ENCODE data around the gene PTPRN2. TPM values are rescaled to one million over a fixed set of nuclear protein-coding genes. Genes with fewer than 3 reads are reported as not detected.

Gene PTPRN2
- total RNA-seq, 1 experiment from 2014 or later = not detected

DNA sequence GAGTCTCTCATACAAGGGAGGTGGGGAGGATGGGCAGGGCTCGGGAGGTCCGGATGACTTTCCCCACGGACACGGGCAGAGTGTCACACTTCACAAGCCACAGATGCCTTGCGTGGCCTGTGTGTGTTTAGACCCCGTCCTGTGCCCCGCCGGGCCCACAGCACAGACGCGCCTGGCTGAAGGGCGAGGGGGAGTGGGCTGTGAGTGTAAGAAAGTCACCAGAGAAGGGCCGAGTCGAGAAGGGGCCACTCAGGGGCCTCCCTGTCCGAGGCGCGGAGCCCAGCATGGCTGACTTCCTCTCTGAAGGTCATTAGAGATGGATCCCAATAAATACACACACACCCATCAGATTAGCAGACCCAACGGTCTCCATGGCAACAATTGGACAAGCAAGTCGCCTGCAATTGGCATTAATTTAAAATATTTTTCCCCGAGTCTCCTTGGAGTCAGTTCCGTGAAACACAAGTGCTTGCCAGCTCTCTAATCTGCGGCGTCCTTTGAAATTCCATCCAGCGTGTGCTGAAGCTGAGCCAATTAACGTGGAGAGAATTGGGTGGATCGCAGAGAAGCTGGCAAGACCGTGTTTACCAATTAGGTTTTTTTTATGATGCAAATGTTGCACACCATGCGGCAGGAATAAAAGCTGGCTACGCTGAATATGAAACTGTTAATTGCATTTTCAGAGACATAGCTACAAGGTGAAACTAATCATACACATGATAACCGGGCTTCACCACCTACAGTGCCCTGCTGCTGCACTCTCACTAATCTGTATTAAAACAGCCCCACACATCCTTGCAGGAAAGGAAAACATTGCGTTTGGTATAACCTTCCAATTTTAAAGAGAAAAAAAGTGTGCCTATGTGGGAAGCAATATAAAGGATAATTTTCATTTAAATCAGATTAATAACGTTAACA, 571.2 kb downstream of the PTPRN2 start:
- H3F3A ChIP-seq (ENCODE audit: insufficient read depth, low read depth) = no peaks in the 10 kb centered on the region
- H3K27me3 ChIP-seq (ENCODE audit: insufficient read depth, low read depth) = peaks cover 89% of the 10 kb centered on the region
- H3K4me1 ChIP-seq (replicated peaks; ENCODE audit: insufficient read depth) = no peaks in the 10 kb centered on the region
- no peak overlapping the region for H2AFZ ChIP-seq
- no peak overlapping the region for H3K4me2 ChIP-seq
- no peaks in the 10 kb centered on the region for H3K9me3 ChIP-seq (ENCODE audit: insufficient read depth, low read depth)
- DNase-seq = no peak
- BruUV-seq (replicated peaks) = no TSS peak
- no peak overlapping the region for H3K27ac ChIP-seq
- no peaks in the 10 kb centered on the region for H4K20me1 ChIP-seq (ENCODE audit: insufficient read depth)
- POLR2A ChIA-PET (ENCODE audit: unreplicated experiment) = no interaction called here
- H3K79me2 ChIP-seq (ENCODE audit: low read depth) = no peaks in the 10 kb centered on the region
- no peak overlapping the region for H3K4me3 ChIP-seq
- CTCF ChIA-PET = no interaction called here
- no peaks in the 10 kb centered on the region for H3K36me3 ChIP-seq (ENCODE audit: low read depth)
- intact Hi-C loops (cut with micrococcal nuclease; ENCODE audit: unreplicated experiment) = no loop called here
- H3K9me2 ChIP-seq (ENCODE audit: insufficient read depth) = no peaks in the 10 kb centered on the region
- TF ChIP-seq CTCF (conservative IDR thresholded peaks at IDR 0.05) = no peak
- TF ChIP-seq EZH2 (IDR thresholded peaks at IDR 0.05; ENCODE audit: low read depth) = no peak

- no TSS peak for BruUV-seq (replicated peaks)
Observed at GRCh38 chr7:158015403-158016179, 572.0 kb downstream of the PTPRN2 start.

More at GRCh38 chr7:158015403-158016179, 572.0 kb downstream of the PTPRN2 start:
- intact Hi-C loops (cut with micrococcal nuclease; ENCODE audit: unreplicated experiment) = no loop called here
- ChIA-PET CTCF (no interaction called here), POLR2A (ENCODE audit: unreplicated experiment) (no interaction called here)
- no peak for DNase-seq
- H3K9me2 ChIP-seq (ENCODE audit: insufficient read depth) = no peaks in the 10 kb centered on the region
- H2AFZ ChIP-seq = no peak overlapping the region
- no peak overlapping the region for H3K4me2 ChIP-seq
- TF ChIP-seq CTCF (conservative IDR thresholded peaks at IDR 0.05) (no peak), EZH2 (IDR thresholded peaks at IDR 0.05; ENCODE audit: low read depth) (no peak)
- H3K4me3 ChIP-seq = no peak overlapping the region
- H3F3A ChIP-seq (ENCODE audit: insufficient read depth, low read depth) = no peaks in the 10 kb centered on the region
- H3K4me1 ChIP-seq (replicated peaks; ENCODE audit: insufficient read depth) = no peaks in the 10 kb centered on the region
- no peaks in the 10 kb centered on the region for H3K9me3 ChIP-seq (ENCODE audit: insufficient read depth, low read depth)
- no peak overlapping the region for H3K27ac ChIP-seq
- H3K36me3 ChIP-seq (ENCODE audit: low read depth) = no peaks in the 10 kb centered on the region
- H4K20me1 ChIP-seq (ENCODE audit: insufficient read depth) = no peaks in the 10 kb centered on the region
- H3K79me2 ChIP-seq (ENCODE audit: low read depth) = no peaks in the 10 kb centered on the region
- H3K27me3 ChIP-seq (ENCODE audit: insufficient read depth, low read depth) = peaks cover 89% of the 10 kb centered on the region

Data from PC-9 (cell line).